ENCODE data around the gene SBNO2.
A peak's percentile ranks its signal among the peaks of the same experiment; 100 is the strongest.

Gene SBNO2, protein sequence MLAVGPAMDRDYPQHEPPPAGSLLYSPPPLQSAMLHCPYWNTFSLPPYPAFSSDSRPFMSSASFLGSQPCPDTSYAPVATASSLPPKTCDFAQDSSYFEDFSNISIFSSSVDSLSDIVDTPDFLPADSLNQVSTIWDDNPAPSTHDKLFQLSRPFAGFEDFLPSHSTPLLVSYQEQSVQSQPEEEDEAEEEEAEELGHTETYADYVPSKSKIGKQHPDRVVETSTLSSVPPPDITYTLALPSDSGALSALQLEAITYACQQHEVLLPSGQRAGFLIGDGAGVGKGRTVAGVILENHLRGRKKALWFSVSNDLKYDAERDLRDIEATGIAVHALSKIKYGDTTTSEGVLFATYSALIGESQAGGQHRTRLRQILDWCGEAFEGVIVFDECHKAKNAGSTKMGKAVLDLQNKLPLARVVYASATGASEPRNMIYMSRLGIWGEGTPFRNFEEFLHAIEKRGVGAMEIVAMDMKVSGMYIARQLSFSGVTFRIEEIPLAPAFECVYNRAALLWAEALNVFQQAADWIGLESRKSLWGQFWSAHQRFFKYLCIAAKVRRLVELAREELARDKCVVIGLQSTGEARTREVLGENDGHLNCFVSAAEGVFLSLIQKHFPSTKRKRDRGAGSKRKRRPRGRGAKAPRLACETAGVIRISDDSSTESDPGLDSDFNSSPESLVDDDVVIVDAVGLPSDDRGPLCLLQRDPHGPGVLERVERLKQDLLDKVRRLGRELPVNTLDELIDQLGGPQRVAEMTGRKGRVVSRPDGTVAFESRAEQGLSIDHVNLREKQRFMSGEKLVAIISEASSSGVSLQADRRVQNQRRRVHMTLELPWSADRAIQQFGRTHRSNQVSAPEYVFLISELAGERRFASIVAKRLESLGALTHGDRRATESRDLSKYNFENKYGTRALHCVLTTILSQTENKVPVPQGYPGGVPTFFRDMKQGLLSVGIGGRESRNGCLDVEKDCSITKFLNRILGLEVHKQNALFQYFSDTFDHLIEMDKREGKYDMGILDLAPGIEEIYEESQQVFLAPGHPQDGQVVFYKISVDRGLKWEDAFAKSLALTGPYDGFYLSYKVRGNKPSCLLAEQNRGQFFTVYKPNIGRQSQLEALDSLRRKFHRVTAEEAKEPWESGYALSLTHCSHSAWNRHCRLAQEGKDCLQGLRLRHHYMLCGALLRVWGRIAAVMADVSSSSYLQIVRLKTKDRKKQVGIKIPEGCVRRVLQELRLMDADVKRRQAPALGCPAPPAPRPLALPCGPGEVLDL (N-terminal part only)

GRCh38 chr19:1173845-1174809, at the start of gene SBNO2:
TSS of gene SBNO2 (minus strand) at chr19:1174268. CDS start at chr19:1154276, 19,992 bp downstream.
- TF ChIP-seq, protein P1, sequence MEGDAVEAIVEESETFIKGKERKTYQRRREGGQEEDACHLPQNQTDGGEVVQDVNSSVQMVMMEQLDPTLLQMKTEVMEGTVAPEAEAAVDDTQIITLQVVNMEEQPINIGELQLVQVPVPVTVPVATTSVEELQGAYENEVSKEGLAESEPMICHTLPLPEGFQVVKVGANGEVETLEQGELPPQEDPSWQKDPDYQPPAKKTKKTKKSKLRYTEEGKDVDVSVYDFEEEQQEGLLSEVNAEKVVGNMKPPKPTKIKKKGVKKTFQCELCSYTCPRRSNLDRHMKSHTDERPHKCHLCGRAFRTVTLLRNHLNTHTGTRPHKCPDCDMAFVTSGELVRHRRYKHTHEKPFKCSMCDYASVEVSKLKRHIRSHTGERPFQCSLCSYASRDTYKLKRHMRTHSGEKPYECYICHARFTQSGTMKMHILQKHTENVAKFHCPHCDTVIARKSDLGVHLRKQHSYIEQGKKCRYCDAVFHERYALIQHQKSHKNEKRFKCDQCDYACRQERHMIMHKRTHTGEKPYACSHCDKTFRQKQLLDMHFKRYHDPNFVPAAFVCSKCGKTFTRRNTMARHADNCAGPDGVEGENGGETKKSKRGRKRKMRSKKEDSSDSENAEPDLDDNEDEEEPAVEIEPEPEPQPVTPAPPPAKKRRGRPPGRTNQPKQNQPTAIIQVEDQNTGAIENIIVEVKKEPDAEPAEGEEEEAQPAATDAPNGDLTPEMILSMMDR (conservative IDR thresholded peaks at IDR 0.05; ENCODE audit: low read depth, low read length), result no peak
- DNase-seq (ENCODE audit: low read depth), result peak; percentile 88
- peak within 1 kb of the TSS; percentile 84 for H3K4me3 ChIP-seq (ENCODE audit: low read depth, low read length)

DNA sequence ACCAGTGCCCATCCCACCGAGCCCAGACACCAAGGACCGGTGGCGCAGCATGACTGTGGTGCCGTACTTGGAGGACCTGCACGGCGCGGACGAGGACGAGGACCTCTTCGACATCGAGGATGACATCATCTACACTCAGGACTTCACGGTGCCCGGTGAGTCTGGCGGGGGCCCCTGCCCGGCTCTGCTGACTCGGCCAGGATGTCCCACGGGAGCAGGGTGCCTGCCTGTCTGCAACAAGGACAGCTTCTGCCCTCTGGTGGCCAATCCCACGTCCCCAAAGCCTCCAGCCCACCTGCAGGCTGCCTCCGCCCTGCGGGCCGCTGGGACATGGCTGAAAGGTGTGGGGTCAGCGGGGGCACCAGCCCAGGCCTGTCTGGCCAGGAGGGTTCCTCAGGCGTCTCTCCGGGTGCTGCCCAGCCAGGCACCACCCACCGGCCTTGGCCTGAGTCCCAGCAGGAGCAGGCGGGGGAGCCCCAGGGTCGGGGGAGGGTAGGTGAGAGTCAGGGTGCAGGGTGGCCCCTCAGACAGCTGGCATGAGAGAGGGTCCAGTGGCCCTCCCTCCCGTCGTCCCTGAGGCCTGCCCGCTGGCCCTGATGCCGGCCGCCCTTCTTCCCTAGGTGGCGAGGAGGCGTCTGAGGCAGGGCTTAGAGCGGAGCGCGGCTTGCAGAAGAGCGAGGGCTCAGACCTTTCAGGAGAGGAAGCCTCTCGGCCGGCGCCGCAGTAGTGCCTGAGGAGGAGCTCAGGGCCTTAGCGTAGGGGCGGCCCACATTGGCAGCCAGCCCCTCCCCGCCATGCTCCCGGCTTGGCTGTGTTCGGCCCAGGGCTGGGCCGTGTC, 49.2 kb upstream of the SBNO2 start:
- peak; percentile 54 for DNase-seq (ENCODE audit: low read depth)
- TF ChIP-seq, protein P1 (conservative IDR thresholded peaks at IDR 0.05; ENCODE audit: low read depth, low read length), result peak; percentile 62
- no peak overlapping the region for H3K4me3 ChIP-seq (ENCODE audit: low read depth, low read length)

- TF ChIP-seq, protein P1 (conservative IDR thresholded peaks at IDR 0.05; ENCODE audit: low read depth, low read length), result peak; percentile 26
- DNase-seq (ENCODE audit: low read depth), result no peak
- no peak overlapping the region for H3K4me3 ChIP-seq (ENCODE audit: low read depth, low read length)
These were observed 48.3 kb upstream of the SBNO2 start for GRCh38 chr19:1222394-1222793.

- TF ChIP-seq, protein P1 (conservative IDR thresholded peaks at IDR 0.05; ENCODE audit: low read depth, low read length), result no peak
- H3K4me3 ChIP-seq (ENCODE audit: low read depth, low read length), result no peak overlapping the region
- no peak for DNase-seq (ENCODE audit: low read depth)
These were observed 47.8 kb upstream of the SBNO2 start for GRCh38 chr19:1221904-1222255.

DNA sequence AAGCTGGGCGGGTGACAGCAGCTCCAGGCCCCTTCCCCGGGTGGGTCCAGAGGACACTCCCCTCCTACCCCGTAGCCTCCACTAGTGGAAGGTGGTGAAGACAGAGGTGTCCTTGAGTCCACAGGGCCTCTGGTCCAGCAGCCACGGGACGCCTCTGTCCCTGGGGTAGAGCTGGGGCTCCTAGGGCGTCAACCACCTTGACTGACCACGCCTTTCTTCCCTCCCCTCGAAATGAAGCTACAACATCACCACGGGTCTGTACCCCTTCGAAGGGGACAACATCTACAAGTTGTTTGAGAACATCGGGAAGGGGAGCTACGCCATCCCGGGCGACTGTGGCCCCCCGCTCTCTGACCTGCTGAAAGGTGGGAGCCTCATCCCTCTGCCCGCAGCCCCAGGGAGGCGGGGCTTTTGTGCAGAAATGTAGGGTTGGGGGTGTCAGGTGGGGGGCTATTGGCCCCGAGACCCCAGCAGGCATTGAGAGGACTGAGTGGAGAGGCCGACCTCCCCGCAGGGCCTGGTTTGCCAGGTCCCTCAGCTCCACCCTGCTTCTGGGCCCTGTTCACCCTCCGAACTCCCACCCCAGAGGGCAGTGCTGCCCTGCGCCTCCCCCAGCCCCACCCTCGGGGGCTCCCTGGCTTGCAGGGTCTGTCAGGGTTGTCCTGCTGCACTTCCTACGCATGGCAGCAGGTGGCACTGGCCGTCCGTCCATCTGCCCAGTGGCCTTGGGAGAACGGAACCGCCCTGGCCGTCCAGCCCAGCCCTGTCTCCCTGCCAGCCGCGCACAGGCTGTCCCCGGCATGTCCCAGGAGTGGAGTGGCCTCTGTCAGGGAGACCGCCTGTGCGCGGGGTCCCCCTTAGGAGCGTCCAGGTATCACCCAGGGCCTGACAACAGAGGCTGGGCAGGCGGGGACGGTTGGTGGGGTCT, 47.2 kb upstream of the SBNO2 start:
- no peak overlapping the region for H3K4me3 ChIP-seq (ENCODE audit: low read depth, low read length)
- TF ChIP-seq, protein P1 (conservative IDR thresholded peaks at IDR 0.05; ENCODE audit: low read depth, low read length), result peak; percentile 70
- peak; percentile 62 for DNase-seq (ENCODE audit: low read depth)

All from choroid plexus epithelial cell (primary cell).